ENCODE results near the gene EXOG.

The EXOG gene

GRCh38 chr3:38500688-38501417 lies 4.7 kb downstream of the EXOG start:
- Mint-ChIP-seq H3K27me3 (no peaks in the 10 kb centered on the region), H3K9me3 (no peaks in the 10 kb centered on the region), H3K4me1 (ENCODE audit: low read depth in 2 of 2) (peaks cover 15 to 32% of the 10 kb centered on the region in 2 donors), H3K4me3 (no peak overlapping the region), H3K27ac (no peak overlapping the region), H3K36me3 (ENCODE audit: insufficient read depth) (peaks cover 35% of the 10 kb centered on the region)
- DNase-seq (no peak), ATAC-seq (replicated peaks) (no peak)

- DNase-seq, result no peak
- Mint-ChIP-seq H3K4me3 (no peak overlapping the region), H3K4me1 (ENCODE audit: low read depth in 2 of 2) (peaks cover 0 to 4% of the 10 kb centered on the region in 2 donors), H3K27me3 (no peaks in the 10 kb centered on the region), H3K9me3 (no peaks in the 10 kb centered on the region), H3K36me3 (ENCODE audit: insufficient read depth) (peaks cover 43% of the 10 kb centered on the region), H3K27ac (peak overlapping the region in 1 of 2 donors; percentile 1)
- no peak for ATAC-seq (replicated peaks)
Observed at GRCh38 chr3:38507120-38507519, 11.0 kb downstream of the EXOG start.

- ATAC-seq (replicated peaks), result no peak
- Mint-ChIP-seq H3K27ac (peak overlapping the region in 1 of 2 donors; percentile 24), H3K9me3 (no peaks in the 10 kb centered on the region), H3K36me3 (ENCODE audit: insufficient read depth) (peaks cover 39% of the 10 kb centered on the region), H3K4me3 (no peak overlapping the region), H3K27me3 (no peaks in the 10 kb centered on the region), H3K4me1 (ENCODE audit: low read depth in 2 of 2) (peaks cover 0 to 4% of the 10 kb centered on the region in 2 donors)
- no peak for DNase-seq
Observed at GRCh38 chr3:38509732-38510131, 13.6 kb downstream of the EXOG start.

GRCh38 chr3:38510631-38511030 lies 14.5 kb downstream of the EXOG start:
- DNase-seq (no peak), ATAC-seq (replicated peaks) (no peak)
- Mint-ChIP-seq H3K4me3 (no peak overlapping the region), H3K27me3 (no peaks in the 10 kb centered on the region), H3K9me3 (no peaks in the 10 kb centered on the region), H3K36me3 (ENCODE audit: insufficient read depth) (peaks cover 40% of the 10 kb centered on the region), H3K4me1 (ENCODE audit: low read depth in 2 of 2) (peaks cover 0 to 4% of the 10 kb centered on the region in 2 donors), H3K27ac (no peak overlapping the region)

- DNase-seq (no peak), ATAC-seq (replicated peaks) (no peak)
- no peaks in the 10 kb centered on the region for H3K27me3 Mint-ChIP-seq
- peaks cover 31% of the 10 kb centered on the region for H3K36me3 Mint-ChIP-seq (ENCODE audit: insufficient read depth)
- no peaks in the 10 kb centered on the region for H3K9me3 Mint-ChIP-seq
- peaks cover 0 to 4% of the 10 kb centered on the region in 2 donors for H3K4me1 Mint-ChIP-seq (ENCODE audit: low read depth in 2 of 2)
- H3K27ac Mint-ChIP-seq, result peak overlapping the region in 1 of 2 donors; percentile 6
- H3K4me3 Mint-ChIP-seq, result no peak overlapping the region
Observed at GRCh38 chr3:38511546-38511945, 15.4 kb downstream of the EXOG start.

GRCh38 chr3:38515367-38515766 lies 19.2 kb downstream of the EXOG start:
- Mint-ChIP-seq H3K4me1 (ENCODE audit: low read depth in 2 of 2) (peaks cover 16 to 19% of the 10 kb centered on the region in 2 donors), H3K4me3 (no peak overlapping the region), H3K27me3 (no peaks in the 10 kb centered on the region), H3K9me3 (no peaks in the 10 kb centered on the region), H3K36me3 (ENCODE audit: insufficient read depth) (peaks cover 14% of the 10 kb centered on the region), H3K27ac (no peak overlapping the region)
- DNase-seq, result no peak
- no peak for ATAC-seq (replicated peaks)

- H3K27ac Mint-ChIP-seq, result peak overlapping the region in 1 of 2 donors; percentile 19
- no peak for ATAC-seq (replicated peaks)
- H3K36me3 Mint-ChIP-seq (ENCODE audit: insufficient read depth), result peaks cover 9% of the 10 kb centered on the region
- H3K9me3 Mint-ChIP-seq, result no peaks in the 10 kb centered on the region
- H3K4me1 Mint-ChIP-seq (ENCODE audit: low read depth in 2 of 2), result peaks cover 19 to 32% of the 10 kb centered on the region in 2 donors
- H3K27me3 Mint-ChIP-seq, result no peaks in the 10 kb centered on the region
- no peak for DNase-seq
- H3K4me3 Mint-ChIP-seq, result no peak overlapping the region
Observed at GRCh38 chr3:38516669-38517068, 20.5 kb downstream of the EXOG start.

GRCh38 chr3:38519000-38519399 lies 22.9 kb downstream of the EXOG start:
- peak overlapping the region; percentile 89 to 96 for H3K27ac Mint-ChIP-seq
- peaks cover 11% of the 10 kb centered on the region for H3K36me3 Mint-ChIP-seq (ENCODE audit: insufficient read depth)
- ATAC-seq (replicated peaks) (no peak), DNase-seq (no peak)
- no peaks in the 10 kb centered on the region for H3K27me3 Mint-ChIP-seq
- peak overlapping the region; percentile 22 to 61 for H3K4me3 Mint-ChIP-seq
- peaks cover 19 to 32% of the 10 kb centered on the region in 2 donors for H3K4me1 Mint-ChIP-seq (ENCODE audit: low read depth in 2 of 2)
- H3K9me3 Mint-ChIP-seq, result no peaks in the 10 kb centered on the region

- peak overlapping the region; percentile 22 to 61 for H3K4me3 Mint-ChIP-seq
- peaks cover 16% of the 10 kb centered on the region for H3K36me3 Mint-ChIP-seq (ENCODE audit: insufficient read depth)
- peak; percentile 5 to 17 (median 12) for DNase-seq
- peak; percentile 89 for ATAC-seq (replicated peaks)
- H3K4me1 Mint-ChIP-seq (ENCODE audit: low read depth in 2 of 2), result peaks cover 19 to 32% of the 10 kb centered on the region in 2 donors
- H3K27me3 Mint-ChIP-seq, result no peaks in the 10 kb centered on the region
- no peaks in the 10 kb centered on the region for H3K9me3 Mint-ChIP-seq
- H3K27ac Mint-ChIP-seq, result peak overlapping the region; percentile 89 to 96
Observed at GRCh38 chr3:38519651-38520050, 23.5 kb downstream of the EXOG start.

- peaks cover 14% of the 10 kb centered on the region for H3K36me3 Mint-ChIP-seq (ENCODE audit: insufficient read depth)
- DNase-seq, result peak; percentile 46 to 57 (median 50)
- ATAC-seq (replicated peaks), result peak; percentile 65
- H3K27me3 Mint-ChIP-seq, result no peaks in the 10 kb centered on the region
- H3K27ac Mint-ChIP-seq, result no peak overlapping the region
- H3K9me3 Mint-ChIP-seq, result no peaks in the 10 kb centered on the region
- H3K4me1 Mint-ChIP-seq (ENCODE audit: low read depth in 2 of 2), result peaks cover 19 to 32% of the 10 kb centered on the region in 2 donors
- no peak overlapping the region for H3K4me3 Mint-ChIP-seq
Observed at GRCh38 chr3:38521391-38521987, 25.3 kb downstream of the EXOG start.

- H3K4me3 Mint-ChIP-seq, result no peak overlapping the region
- H3K9me3 Mint-ChIP-seq, result no peaks in the 10 kb centered on the region
- H3K36me3 Mint-ChIP-seq (ENCODE audit: insufficient read depth), result peaks cover 19% of the 10 kb centered on the region
- peaks cover 19 to 32% of the 10 kb centered on the region in 2 donors for H3K4me1 Mint-ChIP-seq (ENCODE audit: low read depth in 2 of 2)
- no peak for DNase-seq
- no peak overlapping the region for H3K27ac Mint-ChIP-seq
- ATAC-seq (replicated peaks), result no peak
- no peaks in the 10 kb centered on the region for H3K27me3 Mint-ChIP-seq
Observed at GRCh38 chr3:38522002-38522401, 25.9 kb downstream of the EXOG start.

GRCh38 chr3:38524141-38524739 lies 28.1 kb downstream of the EXOG start:
- Mint-ChIP-seq H3K27me3 (no peaks in the 10 kb centered on the region), H3K36me3 (ENCODE audit: insufficient read depth) (peaks cover 21% of the 10 kb centered on the region), H3K4me3 (no peak overlapping the region), H3K9me3 (no peaks in the 10 kb centered on the region), H3K4me1 (ENCODE audit: low read depth in 2 of 2) (peaks cover 14 to 23% of the 10 kb centered on the region in 2 donors), H3K27ac (peak overlapping the region in 1 of 2 donors; percentile 28)
- DNase-seq, result no peak
- ATAC-seq (replicated peaks), result no peak

GRCh38 chr3:38526792-38527191 lies 30.7 kb downstream of the EXOG start:
- ATAC-seq (replicated peaks), result no peak
- DNase-seq, result no peak
- H3K4me1 Mint-ChIP-seq (ENCODE audit: low read depth in 2 of 2), result peaks cover 0 to 2% of the 10 kb centered on the region in 2 donors
- no peak overlapping the region for H3K4me3 Mint-ChIP-seq
- no peaks in the 10 kb centered on the region for H3K27me3 Mint-ChIP-seq
- no peak overlapping the region for H3K27ac Mint-ChIP-seq
- H3K36me3 Mint-ChIP-seq (ENCODE audit: insufficient read depth), result peaks cover 21% of the 10 kb centered on the region
- no peaks in the 10 kb centered on the region for H3K9me3 Mint-ChIP-seq

- peak overlapping the region in 1 of 2 donors; percentile 59 for H3K27ac Mint-ChIP-seq
- H3K9me3 Mint-ChIP-seq, result no peaks in the 10 kb centered on the region
- H3K27me3 Mint-ChIP-seq, result no peaks in the 10 kb centered on the region
- H3K4me1 Mint-ChIP-seq (ENCODE audit: low read depth in 2 of 2), result peaks cover 0 to 6% of the 10 kb centered on the region in 2 donors
- DNase-seq (no peak), ATAC-seq (replicated peaks) (no peak)
- H3K36me3 Mint-ChIP-seq (ENCODE audit: insufficient read depth), result peaks cover 21% of the 10 kb centered on the region
- H3K4me3 Mint-ChIP-seq, result no peak overlapping the region
Observed at GRCh38 chr3:38528457-38528856, 32.3 kb downstream of the EXOG start.
